Stromal cell of bone marrow (primary cell): ENCODE data around the gene MCHR2.

Experiments used
- DNase-seq: peaks from one replicate; pipeline ENCODE4 v3.0.0-alpha.2; 2012; ENCODE audit warnings: low read depth

Gene MCHR2

GRCh38 chr6:99905209-99906106, 88.6 kb downstream of the MCHR2 start:
- DNase-seq, result peak; percentile 36

DNA sequence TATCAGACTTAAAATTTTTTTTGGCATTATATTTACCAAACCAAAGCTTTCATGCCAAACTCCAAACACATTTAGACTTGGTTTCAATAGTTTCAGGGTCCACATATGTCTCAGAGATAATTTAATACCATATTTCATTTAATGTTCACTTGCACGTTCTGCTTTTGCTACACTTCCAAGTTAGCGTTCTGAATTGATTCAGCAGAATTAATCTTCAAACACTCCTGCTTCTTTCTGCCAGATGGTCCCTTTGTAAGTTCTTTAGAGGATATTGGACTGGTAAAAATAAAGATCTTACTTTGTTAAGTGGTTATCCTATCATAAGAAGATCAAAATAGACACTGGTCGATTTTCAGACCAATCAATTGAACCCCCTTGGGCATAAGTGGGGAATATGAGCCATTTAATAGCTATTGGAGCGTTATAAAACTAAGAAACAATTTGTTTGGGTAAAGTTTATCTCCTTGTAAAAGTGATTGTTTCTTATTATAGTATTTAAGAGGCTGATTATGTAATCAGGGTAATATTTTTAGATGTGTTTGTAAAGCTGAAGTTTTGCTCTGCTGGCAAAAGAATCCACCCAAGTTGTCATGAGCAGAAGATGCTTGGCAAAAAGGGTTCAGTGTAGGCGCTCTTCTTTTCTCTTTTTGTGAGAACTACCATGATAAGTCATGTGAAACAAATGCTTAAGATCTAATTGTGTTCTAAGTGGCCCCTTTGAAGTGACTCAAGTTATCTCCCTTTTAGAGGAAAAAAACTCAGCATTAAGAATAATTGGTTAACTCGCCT, 92.2 kb downstream of the MCHR2 start:
- no peak for DNase-seq

DNA sequence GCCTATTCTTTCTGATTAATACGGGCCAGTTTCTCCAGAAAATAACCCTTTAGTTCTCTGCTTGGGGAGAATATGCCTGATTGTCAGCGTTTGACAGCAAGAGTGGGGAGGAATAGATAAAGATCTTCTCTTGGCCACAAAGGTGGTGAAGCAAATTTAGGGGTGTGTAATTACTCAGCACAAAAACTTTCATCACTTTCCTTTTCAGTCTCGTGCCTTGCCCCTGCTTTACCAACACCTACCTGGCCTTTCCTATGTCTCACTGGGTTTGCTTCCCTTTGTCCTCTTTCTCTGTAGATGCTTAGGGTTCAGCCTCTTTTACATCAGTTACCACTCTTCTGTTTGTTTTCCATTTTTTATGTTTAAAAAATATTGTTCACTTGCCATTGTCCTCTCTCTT, 99.2 kb downstream of the MCHR2 start:
- no peak for DNase-seq

- DNase-seq, result no peak
Measured at GRCh38 chr6:99887066-99887465, 107.0 kb downstream of the MCHR2 start.

DNA sequence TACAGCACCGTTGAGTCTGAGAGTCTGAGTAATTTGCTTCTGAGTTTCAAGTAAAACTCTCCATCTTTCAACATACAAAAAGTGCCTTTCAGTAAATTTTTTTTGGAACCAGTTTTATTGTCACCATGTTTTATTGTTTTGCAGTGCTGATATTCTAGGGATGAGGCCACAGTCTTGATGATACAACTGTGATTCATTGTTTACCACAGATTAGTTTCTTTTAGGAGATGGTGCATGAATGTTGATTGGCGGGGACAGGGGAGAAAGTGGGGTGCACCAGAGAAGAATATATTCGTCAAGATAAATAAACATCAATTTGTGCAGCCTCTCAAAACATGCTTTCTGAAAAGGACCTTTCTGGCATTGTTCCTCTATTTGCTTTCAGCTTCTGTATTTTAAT, 109.0 kb downstream of the MCHR2 start:
- no peak for DNase-seq

GRCh38 chr6:99882128-99882702, 111.8 kb downstream of the MCHR2 start:
- DNase-seq, result no peak

DNA sequence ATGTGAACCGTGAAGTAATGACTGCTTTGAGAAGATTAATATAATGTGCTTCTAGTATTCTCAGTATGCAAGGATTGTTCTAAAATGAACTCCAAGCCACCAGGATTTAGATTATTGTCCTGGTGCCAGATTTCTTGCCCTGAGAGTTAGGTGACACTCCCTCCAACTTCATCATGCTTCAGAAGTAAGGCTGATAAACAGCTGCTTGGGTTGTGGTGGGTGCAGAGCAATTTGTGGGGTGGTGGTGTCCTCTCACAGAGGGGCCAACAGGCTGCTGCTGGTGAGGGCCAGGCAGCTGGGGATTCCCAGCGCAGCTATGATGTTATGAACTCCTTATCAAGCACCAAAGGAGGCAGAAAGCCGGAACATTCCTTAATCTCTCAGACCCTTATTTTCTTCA, 114.6 kb downstream of the MCHR2 start:
- DNase-seq, result no peak

GRCh38 chr6:99875068-99875467, 119.0 kb downstream of the MCHR2 start:
- DNase-seq, result no peak

DNA sequence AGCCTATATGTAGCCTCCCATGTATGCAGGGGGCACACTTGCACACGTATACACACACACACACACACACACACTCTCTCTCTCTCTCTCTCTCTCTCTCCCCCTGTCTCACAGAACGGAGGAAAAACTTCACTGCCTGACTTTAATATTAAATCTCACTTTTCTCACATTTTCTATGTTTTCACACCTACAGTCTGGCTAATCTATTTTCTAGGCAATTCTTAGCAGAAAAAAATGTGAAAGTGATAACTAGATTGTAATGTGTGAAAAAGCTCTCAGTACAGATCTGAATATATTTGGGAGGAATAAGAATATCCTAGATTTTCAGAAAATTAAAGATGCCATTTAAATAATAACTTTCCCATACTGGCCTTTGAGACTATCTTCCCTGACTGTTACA, 120.9 kb downstream of the MCHR2 start:
- no peak for DNase-seq

- DNase-seq, result no peak
Measured at GRCh38 chr6:99871641-99872040, 122.4 kb downstream of the MCHR2 start.
